Measurements from ENCODE around the gene PTGS1. TPM values are rescaled to one million over a fixed set of nuclear protein-coding genes. Genes with fewer than 3 reads are reported as not detected.

PTGS1 gene
- total and polyA plus RNA-seq, 2 of the 13 experiments (the other 11 are each of a cell fraction or from before 2014, with no cell fraction given) = 0.07 to 0.08 TPM

GRCh38 chr9:122350577-122351355 lies 20.1 kb upstream of the PTGS1 start (continued):
- no peak for TF ChIP-seq CBX2 (IDR thresholded peaks at IDR 0.05; ENCODE audit: low read depth, low read length)
- no peak for TF ChIP-seq CBX2 (CRISPR knock-in tag; IDR thresholded peaks at IDR 0.05; ENCODE audit: low read depth)
- no peak for TF ChIP-seq PHF20 (CRISPR knock-in tag; IDR thresholded peaks at IDR 0.05)
- TF ChIP-seq TBX3 (IDR thresholded peaks at IDR 0.05; ENCODE audit: borderline replicate concordance) = no peak
- no peak for TF ChIP-seq GMEB2 (CRISPR knock-in tag; IDR thresholded peaks at IDR 0.05; ENCODE audit: low read depth)
- no peak for TF ChIP-seq RBAK (CRISPR knock-in tag; IDR thresholded peaks at IDR 0.05)
- TF ChIP-seq GABPB1 (CRISPR knock-in tag; IDR thresholded peaks at IDR 0.05) = peak; percentile 24; the same call in 1 of the 2 replicates
- no peak for TF ChIP-seq ZSCAN5A (CRISPR knock-in tag; IDR thresholded peaks at IDR 0.05; ENCODE audit: borderline replicate concordance)
- peak; percentile 38; the same call in 1 of the 2 replicates for TF ChIP-seq RXRA (CRISPR knock-in tag; IDR thresholded peaks at IDR 0.05)
- no peak for TF ChIP-seq ZFP82 (CRISPR knock-in tag; IDR thresholded peaks at IDR 0.05; ENCODE audit: borderline replicate concordance)
- TF ChIP-seq MAX (IDR thresholded peaks at IDR 0.05) = peak; percentile 45; the same call in 1 of the 2 replicates
- no peak for TF ChIP-seq ZFP41 (CRISPR knock-in tag; IDR thresholded peaks at IDR 0.05; ENCODE audit: borderline replicate concordance)
- TF ChIP-seq PRPF4 (IDR thresholded peaks at IDR 0.05; ENCODE audit: low read depth, low read length, poor library complexity, severe bottlenecking) = no peak
- TF ChIP-seq ASH2L (IDR thresholded peaks at IDR 0.05; ENCODE audit: insufficient read length, low read depth, low read length) = no peak
- TF ChIP-seq TFDP2 (CRISPR knock-in tag; IDR thresholded peaks at IDR 0.05) = no peak
- no peak for TF ChIP-seq SMAD1 (CRISPR knock-in tag; IDR thresholded peaks at IDR 0.05; ENCODE audit: borderline replicate concordance, low read depth)
- no peak for TF ChIP-seq ZBED4 (CRISPR knock-in tag; IDR thresholded peaks at IDR 0.05; ENCODE audit: borderline replicate concordance)
- TF ChIP-seq ONECUT2 (CRISPR knock-in tag; IDR thresholded peaks at IDR 0.05) = no peak
- TF ChIP-seq ELF1 (CRISPR knock-in tag; IDR thresholded peaks at IDR 0.05) = no peak
- TF ChIP-seq PAWR (CRISPR knock-in tag; IDR thresholded peaks at IDR 0.05; ENCODE audit: borderline replicate concordance) = no peak
- no peak for TF ChIP-seq U2AF1 (optimal IDR thresholded peaks at IDR 0.05; ENCODE audit: low read depth, low read length)

Measured in HepG2 (cell line).